Ishikawa (cell line): ENCODE measurements around the gene IFNAR2.

Experiments used
- CREB1 ChIP-seq: IDR thresholded peaks from 2 replicates; pipeline ENCODE4 v1.6.1; 2012; ENCODE audit warnings: low read depth
- EP300 ChIP-seq: IDR thresholded peaks from 2 replicates; pipeline ENCODE4 v1.6.1; 2012; ENCODE audit warnings: borderline replicate concordance
- FOXM1 ChIP-seq: IDR thresholded peaks from 2 replicates; pipeline ENCODE4 v1.6.1; 2012; ENCODE audit warnings: low read depth, borderline replicate concordance
- MAX ChIP-seq: IDR thresholded peaks from 2 replicates; pipeline ENCODE4 v1.6.1; 2012
- NFIC ChIP-seq: IDR thresholded peaks from 2 replicates; pipeline ENCODE4 v1.6.1; 2012
- RAD21 ChIP-seq: IDR thresholded peaks from 2 replicates; pipeline ENCODE4 v1.6.1; 2012; ENCODE audit warnings: low read depth
- REST ChIP-seq: IDR thresholded peaks from 2 replicates; pipeline ENCODE4 v1.6.1; 2012; ENCODE audit warnings: low read depth, mild to moderate bottlenecking
- TAF1 ChIP-seq: IDR thresholded peaks from 2 replicates; pipeline ENCODE4 v1.6.1; 2012; ENCODE audit warnings: low read depth, mild to moderate bottlenecking
- USF1 ChIP-seq: IDR thresholded peaks from 2 replicates; pipeline ENCODE4 v1.6.1; 2012
- YY1 ChIP-seq: IDR thresholded peaks from 2 replicates; pipeline ENCODE4 v1.6.1; 2012; ENCODE audit warnings: low read depth
- ZBTB7A ChIP-seq: IDR thresholded peaks from 2 replicates; pipeline ENCODE4 v1.6.1; 2012; ENCODE audit warnings: low read depth

GRCh38 chr21:33234635-33235520 is 5.1 kb downstream of the IFNAR2 start:
- TF ChIP-seq MAX, result no peak
- no peak for TF ChIP-seq ZBTB7A
- TF ChIP-seq REST, result no peak
- no peak for TF ChIP-seq USF1
- TF ChIP-seq CREB1, result no peak
- no peak for TF ChIP-seq RAD21
- no peak for TF ChIP-seq YY1
- TF ChIP-seq EP300, result no peak
- TF ChIP-seq TAF1, result no peak
- no peak for TF ChIP-seq NFIC
- no peak for TF ChIP-seq FOXM1
